Measurements from ENCODE around the gene ABLIM2. TPM values are rescaled to one million over a fixed set of nuclear protein-coding genes. Genes with fewer than 3 reads are reported as not detected.

Gene ABLIM2
- total and polyA plus RNA-seq, 10 of the 15 experiments (the other 5 are each of a cell fraction or from before 2014, with no cell fraction given), result 0.03 to 0.15 (median 0.05) TPM; not detected in 7

GRCh38 chr4:7941965-7942496, 216.6 kb downstream of the ABLIM2 start:
- in situ Hi-C loops (cut with MboI), result no loop called here
- no peak for FAIRE-seq
- no peaks in the 10 kb centered on the region for H3K9me3 ChIP-seq (replicated peaks; ENCODE audit: control insufficient read depth, insufficient read depth, low read length)

More at GRCh38 chr4:7941965-7942496, 216.6 kb downstream of the ABLIM2 start:
- ChIA-PET RAD21 (ENCODE audit: unreplicated experiment) (no interaction called here), CTCF (no interaction called here), SMC1A (ENCODE audit: uncharacterized antibody, unreplicated experiment) (no interaction called here), POLR2A (no interaction called here)
- Histone ChIP-seq H3K36me3 (ENCODE audit: control insufficient read depth in 2 of 2, insufficient read depth in 2 of 2, low read length in 1 of 2) (no peaks in the 10 kb centered on the region), H3K27me3 (replicated peaks in 1 of 2; ENCODE audit: control insufficient read depth in 2 of 2, insufficient read depth in 2 of 2, low read length in 1 of 2) (peaks cover 0 to 8% of the 10 kb centered on the region in 2 experiments; a peak in 3 of 4 replicates), H2AFZ (ENCODE audit: control insufficient read depth, low read depth, low read length) (no peak overlapping the region), H3K4me3 (no peak overlapping the region), H3K79me2 (ENCODE audit: control insufficient read depth, insufficient read depth, low read length) (no peaks in the 10 kb centered on the region), H3K9ac (ENCODE audit: control insufficient read depth, insufficient read depth, low read length) (no peak overlapping the region), H3K4me2 (ENCODE audit: control insufficient read depth, insufficient read depth) (no peak overlapping the region), H4K20me1 (ENCODE audit: control insufficient read depth, insufficient read depth) (no peaks in the 10 kb centered on the region), H3K27ac (ENCODE audit: control insufficient read depth, insufficient read depth) (no peak overlapping the region), H3K4me1 (ENCODE audit: control insufficient read depth, insufficient read depth, low read length) (no peaks in the 10 kb centered on the region; the same call in 1 of the 2 replicates)
- no TSS peak for BruUV-seq (replicated peaks)
- DNase-seq (ENCODE audit: low read depth, low spot score), result no peak
- TF ChIP-seq ETV6 (conservative IDR thresholded peaks at IDR 0.05 in 1 of 2, IDR thresholded peaks at IDR 0.05 in 1 of 2; ENCODE audit: borderline replicate concordance in 1 of 2, low read depth in 1 of 2) (no peak), HSF1 (IDR thresholded peaks at IDR 0.05; ENCODE audit: low read depth, low read length) (no peak), SMARCA5 (IDR thresholded peaks at IDR 0.05) (no peak), NFIC (IDR thresholded peaks at IDR 0.05; ENCODE audit: low read depth, low read length) (no peak), SUPT20H (IDR thresholded peaks at IDR 0.05; ENCODE audit: borderline replicate concordance, control insufficient read depth, low read depth, low read length) (no peak)
- ATAC-seq, result no peak
- 39% methylated on average over 4 of the region's 4 CpGs for WGBS (ENCODE audit: insufficient coverage, insufficient replicate concordance, low lambda C conversion rate, missing lambda C conversion rate)
- intact Hi-C loops (cut with micrococcal nuclease; ENCODE audit: unreplicated experiment), result no loop called here
